GM23338 (cell line): Measurements from ENCODE around the gene TXNDC16.
"Not testable (repeated sequence)": the region's sequence is repeated elsewhere in the genome, so short reads cannot be mapped to it uniquely, and the experiment has no call there.

Experiments
- CREB1 ChIP-seq: fragments of 250-450 bp; sonication (Bioruptor Pico); IDR thresholded peaks from 2 replicates; pipeline ENCODE4 v1.5.0; 2020; ENCODE audit warnings: low read depth, mild to moderate bottlenecking, moderate library complexity
- CTCF ChIP-seq, 2 experiments: fragments of 200-600 bp in 1 of 2; sonication (generic) in 1 of 2; conservative IDR thresholded peaks; 2 replicates each; pipeline versions ENCODE4 v1.5.1 to v1.6.1; 2016 to 2017; ENCODE audit warnings: antibody characterized with exemption in 2 of 2, low read depth in 2 of 2, mild to moderate bottlenecking in 2 of 2, moderate library complexity in 1 of 2
- EZH2 ChIP-seq: fragments of 200-600 bp; sonication (generic); IDR thresholded peaks from one replicate; pipeline ENCODE4 v1.8.0; 2017; ENCODE audit warnings: antibody characterized with exemption, mild to moderate bottlenecking, low read depth; ENCODE audit not compliant: unreplicated experiment
- EZH2phosphoT487 ChIP-seq: fragments of 200-600 bp; sonication (generic); IDR thresholded peaks from one replicate; pipeline ENCODE4 v1.8.1; 2018; ENCODE audit warnings: antibody characterized with exemption; ENCODE audit not compliant: unreplicated experiment
- POLR2AphosphoS5 ChIP-seq: IDR thresholded peaks from 2 replicates; pipeline ENCODE4 v1.6.1; 2016; ENCODE audit warnings: antibody characterized with exemption, low read depth
- REST ChIP-seq: IDR thresholded peaks from one replicate; pipeline ENCODE4 v1.6.1; 2018; ENCODE audit warnings: antibody characterized with exemption; ENCODE audit not compliant: unreplicated experiment
- ZNF331 ChIP-seq: fragments of 250-450 bp; sonication (Bioruptor Pico); IDR thresholded peaks from 2 replicates; pipeline ENCODE4 v1.5.0; 2020; ENCODE audit warnings: low read depth, mild to moderate bottlenecking, moderate library complexity

- not testable (repeated sequence) for TF ChIP-seq REST; CTCF (conservative IDR thresholded peaks at IDR 0.05; ENCODE audit: low read depth in 2 of 2); POLR2AphosphoS5; CREB1 (CRISPR knock-in tag); EZH2; EZH2phosphoT487; ZNF331 (CRISPR knock-in tag)
Observed at GRCh38 chr14:52472251-52472650, 80.1 kb downstream of the TXNDC16 start.
